Mesothelial cell of epicardium (in vitro differentiated cells): ENCODE results near the gene HYCC2. TPM values are rescaled to one million over a fixed set of nuclear protein-coding genes. Genes with fewer than 3 reads are reported as not detected.
"Not testable (repeated sequence)": the region's sequence is repeated elsewhere in the genome, so short reads cannot be mapped to it uniquely, and the experiment has no call there.

ENCODE experiments used
- DNase-seq, 2 experiments: peaks; one replicate each; pipeline ENCODE4 v3.0.0; 2021; ENCODE audit warnings: low spot score in 2 of 2; ENCODE audit not compliant: unreplicated experiment in 2 of 2
- H3K27ac Mint-ChIP-seq: 2 replicates; pipeline ENCODE4 v1.8.0; 2021; ENCODE audit warnings: mixed read lengths
- H3K27me3 Mint-ChIP-seq: 2 replicates; pipeline ENCODE4 v1.8.0; 2021; ENCODE audit warnings: low read depth, mixed read lengths
- H3K36me3 Mint-ChIP-seq: 2 replicates; pipeline ENCODE4 v1.8.0; 2021; ENCODE audit warnings: mixed read lengths
- H3K4me1 Mint-ChIP-seq: 2 replicates; pipeline ENCODE4 v1.8.0; 2021; ENCODE audit warnings: mixed read lengths
- H3K4me3 Mint-ChIP-seq: 2 replicates; pipeline ENCODE4 v1.8.0; 2021; ENCODE audit warnings: mild to moderate bottlenecking, moderate library complexity, mixed read lengths
- H3K9me3 Mint-ChIP-seq: 2 replicates; pipeline ENCODE4 v1.8.0; 2021; ENCODE audit warnings: mixed read lengths
- total RNA-seq: library from RNA; stranded (reverse); gene quantifications from 3 replicates; pipeline ENCODE4 v1.2.1, GENCODE V29; 2021
- TF ChIP-seq, protein P1 (sequence below): fragments of 200-600 bp; sonication (generic); IDR thresholded peaks from one replicate; pipeline ENCODE4 v1.5.0; 2021; ENCODE audit warnings: antibody characterized with exemption; ENCODE audit not compliant: unreplicated experiment

HYCC2 gene
- total RNA-seq, 1 donor from 2014 or later, result 20.3 TPM

DNA sequence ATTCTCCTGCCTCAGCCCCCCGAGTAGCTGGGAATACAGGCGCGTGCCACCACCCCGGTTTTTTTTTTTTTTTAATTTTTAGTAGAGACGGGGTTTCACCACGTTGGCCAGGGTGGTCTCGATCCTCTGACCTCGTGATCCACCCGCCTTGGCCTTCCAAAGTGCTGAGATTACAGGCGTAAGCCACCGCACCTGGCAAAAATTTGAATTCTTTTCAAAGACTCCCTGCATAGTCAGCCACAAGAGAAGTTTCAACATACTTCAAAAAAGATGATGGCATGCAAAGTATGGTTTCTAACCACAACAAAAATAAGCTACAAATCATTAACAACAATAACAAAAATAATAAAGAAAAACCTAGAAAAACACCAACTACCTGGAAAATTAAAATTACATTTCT, 22.0 kb downstream of the HYCC2 start:
- Mint-ChIP-seq H3K4me1 (no peaks in the 10 kb centered on the region), H3K27me3 (no peaks in the 10 kb centered on the region), H3K9me3 (peaks cover 11% of the 10 kb centered on the region), H3K27ac (no peak overlapping the region), H3K4me3 (no peak overlapping the region), H3K36me3 (peaks cover 31% of the 10 kb centered on the region)
- TF ChIP-seq, protein P1, sequence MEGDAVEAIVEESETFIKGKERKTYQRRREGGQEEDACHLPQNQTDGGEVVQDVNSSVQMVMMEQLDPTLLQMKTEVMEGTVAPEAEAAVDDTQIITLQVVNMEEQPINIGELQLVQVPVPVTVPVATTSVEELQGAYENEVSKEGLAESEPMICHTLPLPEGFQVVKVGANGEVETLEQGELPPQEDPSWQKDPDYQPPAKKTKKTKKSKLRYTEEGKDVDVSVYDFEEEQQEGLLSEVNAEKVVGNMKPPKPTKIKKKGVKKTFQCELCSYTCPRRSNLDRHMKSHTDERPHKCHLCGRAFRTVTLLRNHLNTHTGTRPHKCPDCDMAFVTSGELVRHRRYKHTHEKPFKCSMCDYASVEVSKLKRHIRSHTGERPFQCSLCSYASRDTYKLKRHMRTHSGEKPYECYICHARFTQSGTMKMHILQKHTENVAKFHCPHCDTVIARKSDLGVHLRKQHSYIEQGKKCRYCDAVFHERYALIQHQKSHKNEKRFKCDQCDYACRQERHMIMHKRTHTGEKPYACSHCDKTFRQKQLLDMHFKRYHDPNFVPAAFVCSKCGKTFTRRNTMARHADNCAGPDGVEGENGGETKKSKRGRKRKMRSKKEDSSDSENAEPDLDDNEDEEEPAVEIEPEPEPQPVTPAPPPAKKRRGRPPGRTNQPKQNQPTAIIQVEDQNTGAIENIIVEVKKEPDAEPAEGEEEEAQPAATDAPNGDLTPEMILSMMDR, result no peak
- no peak for DNase-seq

DNA sequence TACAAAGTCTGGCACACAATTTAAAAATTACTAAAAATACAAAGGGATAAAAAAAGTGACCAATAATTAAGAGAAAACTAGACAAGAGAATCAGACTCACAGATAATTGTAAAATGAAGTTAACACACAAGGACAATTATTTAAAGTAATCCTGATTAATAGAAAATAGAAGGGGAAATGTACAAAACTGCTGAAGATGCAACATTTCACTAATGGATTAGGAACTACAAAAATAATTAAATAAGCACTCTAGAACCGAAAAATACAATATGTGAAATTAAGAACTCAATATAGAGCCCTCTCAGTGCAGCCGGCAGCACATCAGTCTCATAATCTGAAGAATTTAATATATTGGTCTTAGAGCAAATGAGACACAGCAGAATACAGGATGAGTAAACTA, 24.6 kb downstream of the HYCC2 start:
- no peak overlapping the region for H3K4me3 Mint-ChIP-seq
- no peak overlapping the region for H3K27ac Mint-ChIP-seq
- no peak for DNase-seq
- TF ChIP-seq, protein P1, result no peak
- H3K4me1 Mint-ChIP-seq, result no peaks in the 10 kb centered on the region
- peaks cover 26% of the 10 kb centered on the region for H3K36me3 Mint-ChIP-seq
- no peaks in the 10 kb centered on the region for H3K27me3 Mint-ChIP-seq
- H3K9me3 Mint-ChIP-seq, result peaks cover 11% of the 10 kb centered on the region

DNA sequence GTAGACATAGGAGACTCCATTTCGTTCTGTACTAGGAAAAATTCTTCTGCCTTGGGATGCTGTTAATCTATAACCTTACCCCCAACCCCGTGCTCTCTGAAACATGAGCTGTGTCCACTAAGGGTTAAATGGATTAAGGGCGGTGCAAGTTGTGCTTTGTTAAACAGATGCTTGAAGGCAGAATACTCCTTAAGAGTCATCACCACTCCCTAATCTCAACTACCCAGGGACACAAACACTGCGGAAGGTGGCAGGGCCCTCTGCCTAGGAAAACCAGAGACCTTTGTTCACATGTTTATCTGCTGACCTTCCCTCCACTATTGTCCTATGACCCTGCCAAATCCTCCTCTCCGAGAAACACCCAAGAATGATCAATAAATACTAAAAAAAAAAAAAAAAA, 28.4 kb downstream of the HYCC2 start:
- not testable (repeated sequence) for H3K4me1 Mint-ChIP-seq, H3K4me3 Mint-ChIP-seq, DNase-seq, H3K27ac Mint-ChIP-seq, H3K27me3 Mint-ChIP-seq
- Mint-ChIP-seq H3K36me3 (peaks cover 29% of the 10 kb centered on the region), H3K9me3 (peaks cover 15% of the 10 kb centered on the region)

DNA sequence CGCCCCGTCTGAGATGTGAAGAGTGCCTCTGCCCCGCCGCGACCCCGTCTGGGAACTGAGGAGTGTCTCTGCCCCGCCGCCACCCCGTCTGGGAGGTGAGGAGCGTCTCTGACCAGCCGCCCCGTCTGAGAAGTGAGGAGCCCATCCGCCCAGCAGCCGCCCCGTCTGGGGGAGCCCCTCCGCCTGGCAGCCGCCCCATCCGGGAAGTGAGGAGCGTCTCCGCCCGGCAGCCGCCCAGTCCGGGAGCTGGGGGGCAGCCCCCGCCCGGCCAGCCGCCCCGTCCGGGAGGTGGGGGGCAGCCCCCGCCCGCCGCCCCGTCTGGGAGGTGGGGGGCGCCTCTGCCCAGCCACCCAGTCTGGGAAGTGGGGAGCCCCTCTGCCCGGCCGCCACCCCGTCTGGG, 29.0 kb downstream of the HYCC2 start:
- H3K27ac Mint-ChIP-seq, H3K4me1 Mint-ChIP-seq, H3K4me3 Mint-ChIP-seq, DNase-seq, H3K27me3 Mint-ChIP-seq, H3K9me3 Mint-ChIP-seq: not testable (repeated sequence)
- peaks cover 28% of the 10 kb centered on the region for H3K36me3 Mint-ChIP-seq

DNA sequence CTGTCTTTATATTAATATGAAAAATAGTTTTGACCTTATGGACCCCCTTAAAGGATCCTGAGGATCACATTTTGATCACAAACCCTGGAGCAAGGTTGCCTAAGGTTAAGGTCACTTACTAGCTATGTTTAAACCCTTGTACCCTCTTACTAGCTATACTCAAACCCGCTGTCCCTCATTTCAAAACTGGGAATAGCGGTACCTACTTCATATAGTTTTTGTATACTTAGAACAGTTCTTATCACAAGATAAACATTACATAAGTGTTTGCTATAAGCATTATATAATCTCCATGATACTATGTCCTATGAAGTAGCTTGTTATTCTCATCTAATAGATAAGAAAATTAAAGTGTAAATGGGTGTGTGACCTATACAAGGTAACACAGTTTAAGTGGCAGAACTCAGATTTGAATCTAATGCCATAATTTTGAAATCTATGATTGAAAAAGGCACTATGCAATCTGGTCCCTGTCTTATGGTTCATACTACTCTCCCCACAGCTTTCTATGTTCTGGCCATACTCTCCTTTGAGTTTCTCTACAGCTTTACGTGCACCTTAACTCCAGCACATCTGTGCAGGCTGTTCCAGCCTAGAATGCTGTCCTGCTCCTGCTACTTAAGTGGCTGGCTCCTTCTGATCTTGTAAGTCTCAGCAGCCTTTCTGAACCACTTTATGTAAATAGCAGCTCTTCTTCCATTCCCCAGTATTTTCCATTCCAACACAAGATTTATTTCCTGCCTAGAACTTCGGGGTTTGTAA, 30.4 kb downstream of the HYCC2 start:
- DNase-seq, result no peak
- Mint-ChIP-seq H3K36me3 (peaks cover 30% of the 10 kb centered on the region), H3K9me3 (peaks cover 4% of the 10 kb centered on the region), H3K27me3 (no peaks in the 10 kb centered on the region), H3K4me3 (no peak overlapping the region), H3K27ac (no peak overlapping the region), H3K4me1 (no peaks in the 10 kb centered on the region)
- TF ChIP-seq, protein P1, result no peak

DNA sequence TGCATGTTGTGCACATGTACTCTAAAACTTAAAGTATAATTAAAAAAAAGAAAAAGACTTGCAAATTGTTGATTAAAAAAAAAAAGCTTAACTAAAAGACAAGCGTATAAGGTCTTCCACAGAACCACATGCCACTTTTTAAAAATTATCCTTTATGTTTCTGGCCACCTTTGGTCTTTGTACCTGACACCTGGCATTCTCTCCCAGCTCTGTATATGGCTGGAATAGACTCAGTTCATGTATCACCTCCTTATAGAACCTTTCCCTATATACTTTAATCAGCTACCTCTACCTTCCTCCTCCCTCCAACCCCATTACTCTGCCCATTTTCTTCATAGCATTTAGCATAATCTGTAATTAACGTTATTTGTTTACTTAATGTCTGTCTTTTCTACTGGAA, 32.6 kb downstream of the HYCC2 start:
- H3K27ac Mint-ChIP-seq, result no peak overlapping the region
- no peaks in the 10 kb centered on the region for H3K4me1 Mint-ChIP-seq
- TF ChIP-seq, protein P1, result no peak
- peaks cover 41% of the 10 kb centered on the region for H3K36me3 Mint-ChIP-seq
- peaks cover 11% of the 10 kb centered on the region for H3K9me3 Mint-ChIP-seq
- no peaks in the 10 kb centered on the region for H3K27me3 Mint-ChIP-seq
- no peak overlapping the region for H3K4me3 Mint-ChIP-seq
- no peak for DNase-seq

DNA sequence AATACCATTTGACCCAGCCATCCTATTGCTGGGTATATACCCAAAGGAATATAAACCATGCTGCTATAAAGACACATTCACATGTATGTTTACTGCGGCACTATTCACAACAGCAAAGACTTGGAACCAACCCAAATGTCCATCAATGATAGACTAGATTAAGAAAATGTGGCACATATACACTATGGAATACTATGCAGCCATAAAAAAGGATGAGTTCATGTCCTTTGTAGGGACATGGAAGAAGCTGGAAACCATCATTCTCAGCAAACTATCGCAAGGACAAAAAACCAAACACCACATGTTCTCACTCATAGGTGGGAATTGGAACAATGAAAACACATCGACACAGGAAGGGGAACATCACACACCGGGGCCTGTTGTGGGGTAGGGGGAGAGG, 33.1 kb downstream of the HYCC2 start:
- peaks cover 11% of the 10 kb centered on the region for H3K9me3 Mint-ChIP-seq
- not testable (repeated sequence) for H3K4me3 Mint-ChIP-seq, H3K27me3 Mint-ChIP-seq, DNase-seq, H3K4me1 Mint-ChIP-seq, H3K27ac Mint-ChIP-seq
- H3K36me3 Mint-ChIP-seq, result peaks cover 41% of the 10 kb centered on the region

DNA sequence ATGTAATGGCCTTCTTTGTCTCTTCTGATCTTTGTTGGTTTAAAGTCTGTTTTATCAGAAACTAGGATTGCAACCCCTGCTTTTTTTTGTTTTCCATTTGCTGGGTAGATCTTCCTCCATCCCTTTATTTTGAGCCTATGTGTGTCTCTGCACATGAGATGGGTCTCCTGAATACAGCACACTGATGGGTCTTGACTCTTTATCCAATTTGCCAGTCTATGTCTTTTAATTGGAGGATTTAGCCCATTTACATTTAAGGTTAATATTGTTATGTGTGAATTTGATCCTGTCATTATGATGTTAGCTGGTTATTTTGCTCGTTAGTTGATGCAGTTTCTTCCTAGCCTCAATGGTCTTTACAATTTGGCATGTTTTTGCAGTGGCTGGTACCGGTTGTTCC, 37.1 kb downstream of the HYCC2 start:
- H3K4me1 Mint-ChIP-seq, DNase-seq, H3K27me3 Mint-ChIP-seq, H3K27ac Mint-ChIP-seq, H3K4me3 Mint-ChIP-seq: not testable (repeated sequence)
- Mint-ChIP-seq H3K9me3 (peaks cover 11% of the 10 kb centered on the region), H3K36me3 (peaks cover 36% of the 10 kb centered on the region)
